DOHH2 (cell line): ENCODE measurements around the gene USP20.
A peak's percentile ranks its signal among the peaks of the same experiment; 100 is the strongest.

Experiments used
- H3F3A ChIP-seq: fragments of 200-600 bp; sonication (generic), shearing (Covaris generic); 2 replicates; pipeline ENCODE4 v1.6.0; 2016; ENCODE audit warnings: antibody characterized with exemption, mild to moderate bottlenecking; ENCODE audit not compliant: control insufficient read depth, insufficient read depth
- H3K27ac ChIP-seq: fragments of 200-600 bp; sonication (generic); 2 replicates; pipeline ENCODE4 v1.5.1; 2014; ENCODE audit warnings: low read depth, mild to moderate bottlenecking, low read length, moderate library complexity
- H3K27me3 ChIP-seq: fragments of 200-600 bp; sonication (generic); 2 replicates; pipeline ENCODE4 v1.6.1; 2014; ENCODE audit warnings: mild to moderate bottlenecking, low read length, mixed read lengths; ENCODE audit not compliant: control insufficient read depth
- H3K36me3 ChIP-seq: fragments of 200-600 bp; sonication (generic); 2 replicates; pipeline ENCODE4 v1.6.1; 2014; ENCODE audit warnings: mild to moderate bottlenecking, low read length, moderate library complexity, mixed read lengths; ENCODE audit not compliant: control insufficient read depth
- H3K4me1 ChIP-seq: fragments of 200-600 bp; sonication (generic); 2 replicates; pipeline ENCODE4 v1.6.1; 2014; ENCODE audit warnings: mild to moderate bottlenecking, low read length, mixed read lengths; ENCODE audit not compliant: control insufficient read depth
- H3K4me2 ChIP-seq: fragments of 200-600 bp; sonication (generic); 2 replicates; pipeline ENCODE4 v1.6.0; 2014; ENCODE audit warnings: mild to moderate bottlenecking, low read length, moderate library complexity
- H3K4me3 ChIP-seq: fragments of 200-600 bp; sonication (generic); 2 replicates; pipeline ENCODE4 v1.5.1; 2014; ENCODE audit warnings: mild to moderate bottlenecking, low read length, mixed read lengths
- H3K79me2 ChIP-seq: fragments of 200-600 bp; sonication (generic); 2 replicates; pipeline ENCODE4 v1.6.1; 2014; ENCODE audit warnings: mild to moderate bottlenecking, low read length, mixed read lengths; ENCODE audit not compliant: control insufficient read depth
- H3K9me2 ChIP-seq: fragments of 200-600 bp; sonication (generic); replicated peaks from 2 replicates; pipeline ENCODE4 v1.6.1; 2014; ENCODE audit warnings: mild to moderate bottlenecking, low read length, mixed read lengths; ENCODE audit not compliant: control insufficient read depth
- H3K9me3 ChIP-seq: fragments of 200-600 bp; sonication (generic); 2 replicates; pipeline ENCODE4 v1.6.1; 2014; ENCODE audit warnings: antibody characterized with exemption, low read length, mixed read lengths; ENCODE audit not compliant: control insufficient read depth, insufficient read depth
- H4K20me1 ChIP-seq: fragments of 200-600 bp; sonication (generic); 2 replicates; pipeline ENCODE4 v1.6.0; 2014; ENCODE audit warnings: low read depth, mild to moderate bottlenecking, antibody characterized with exemption, low read length, moderate library complexity; ENCODE audit not compliant: control insufficient read depth, insufficient read depth
- EZH2phosphoT487 ChIP-seq: fragments of 200-600 bp; sonication (generic); IDR thresholded peaks from 2 replicates; pipeline ENCODE4 v1.6.1; 2017; ENCODE audit warnings: borderline replicate concordance, mild to moderate bottlenecking, antibody characterized with exemption, low read length, moderate library complexity, mixed read lengths
- TF ChIP-seq, protein P1 (sequence below): fragments of 200-600 bp; sonication (generic); IDR thresholded peaks from one replicate; pipeline ENCODE4 v1.5.1; 2014; ENCODE audit warnings: antibody characterized with exemption, mild to moderate bottlenecking, low read depth, low read length; ENCODE audit not compliant: poor library complexity, severe bottlenecking

USP20 gene

GRCh38 chr9:129880654-129881546 lies 45.6 kb downstream of the USP20 start:
- Histone ChIP-seq H3K4me3 (no peak overlapping the region), H3K4me1 (peaks cover 24% of the 10 kb centered on the region), H4K20me1 (no peaks in the 10 kb centered on the region), H3K79me2 (0 out of 2 replicates have a peak, but pooled peaks cover 4% of the 10 kb centered on the region), H3K4me2 (no peak overlapping the region), H3K9me2 (no peaks in the 10 kb centered on the region), H3K27ac (no peak overlapping the region), H3K36me3 (peaks cover 5% of the 10 kb centered on the region; the same call in 1 of the 2 replicates), H3K27me3 (no peaks in the 10 kb centered on the region), H3K9me3 (no peaks in the 10 kb centered on the region), H3F3A (peaks cover 3% of the 10 kb centered on the region; the same call in 1 of the 2 replicates)
- TF ChIP-seq EZH2phosphoT487 = no peak
- TF ChIP-seq, protein P1, sequence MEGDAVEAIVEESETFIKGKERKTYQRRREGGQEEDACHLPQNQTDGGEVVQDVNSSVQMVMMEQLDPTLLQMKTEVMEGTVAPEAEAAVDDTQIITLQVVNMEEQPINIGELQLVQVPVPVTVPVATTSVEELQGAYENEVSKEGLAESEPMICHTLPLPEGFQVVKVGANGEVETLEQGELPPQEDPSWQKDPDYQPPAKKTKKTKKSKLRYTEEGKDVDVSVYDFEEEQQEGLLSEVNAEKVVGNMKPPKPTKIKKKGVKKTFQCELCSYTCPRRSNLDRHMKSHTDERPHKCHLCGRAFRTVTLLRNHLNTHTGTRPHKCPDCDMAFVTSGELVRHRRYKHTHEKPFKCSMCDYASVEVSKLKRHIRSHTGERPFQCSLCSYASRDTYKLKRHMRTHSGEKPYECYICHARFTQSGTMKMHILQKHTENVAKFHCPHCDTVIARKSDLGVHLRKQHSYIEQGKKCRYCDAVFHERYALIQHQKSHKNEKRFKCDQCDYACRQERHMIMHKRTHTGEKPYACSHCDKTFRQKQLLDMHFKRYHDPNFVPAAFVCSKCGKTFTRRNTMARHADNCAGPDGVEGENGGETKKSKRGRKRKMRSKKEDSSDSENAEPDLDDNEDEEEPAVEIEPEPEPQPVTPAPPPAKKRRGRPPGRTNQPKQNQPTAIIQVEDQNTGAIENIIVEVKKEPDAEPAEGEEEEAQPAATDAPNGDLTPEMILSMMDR = no peak

DNA sequence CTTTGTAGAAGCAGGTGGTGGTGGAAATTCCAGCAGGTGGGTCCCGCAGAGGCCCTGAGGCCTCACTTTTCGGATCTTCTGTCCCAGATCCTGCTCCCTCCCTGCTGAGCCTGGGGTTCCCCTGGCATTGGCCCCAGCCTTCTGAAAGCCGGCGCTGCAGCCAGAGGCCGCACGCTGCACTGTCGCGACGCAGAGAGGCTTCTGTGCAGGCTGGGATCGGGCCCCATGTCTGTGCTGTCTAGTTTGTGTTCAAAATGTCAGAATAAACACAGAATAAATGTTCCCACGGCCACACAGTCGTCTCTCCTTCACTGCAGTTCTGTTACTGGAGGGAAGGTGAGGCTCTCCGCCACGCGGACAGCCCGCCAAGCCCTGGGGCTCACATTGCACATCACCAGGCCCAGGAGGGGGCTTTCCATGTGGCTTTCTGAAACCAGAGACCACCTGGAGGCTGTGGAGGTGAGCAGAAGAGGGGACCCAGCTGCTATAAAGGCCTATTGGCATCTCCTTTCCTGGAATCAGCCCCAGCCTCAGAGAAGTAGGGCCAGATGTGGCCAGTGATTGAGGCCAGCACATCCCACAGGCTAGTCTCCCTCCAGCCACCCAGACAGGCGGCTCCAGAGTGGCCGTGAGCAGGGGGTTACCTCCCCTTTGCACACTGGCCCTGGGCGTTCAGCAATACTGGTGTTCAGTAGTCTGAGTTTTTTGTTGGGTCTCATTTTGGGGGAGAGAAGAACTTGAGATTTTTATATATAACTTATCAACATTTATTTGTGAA lies 46.5 kb downstream of the USP20 start:
- Histone ChIP-seq H3K27me3 (peaks cover 4% of the 10 kb centered on the region), H4K20me1 (no peaks in the 10 kb centered on the region), H3K9me3 (no peaks in the 10 kb centered on the region), H3K79me2 (peaks cover 11% of the 10 kb centered on the region), H3K9me2 (no peaks in the 10 kb centered on the region), H3K4me2 (no peak overlapping the region), H3F3A (peaks cover 3% of the 10 kb centered on the region; the same call in 1 of the 2 replicates), H3K27ac (no peak overlapping the region), H3K4me3 (no peak overlapping the region), H3K36me3 (peaks cover 5% of the 10 kb centered on the region; the same call in 1 of the 2 replicates), H3K4me1 (peaks cover 32% of the 10 kb centered on the region)
- TF ChIP-seq EZH2phosphoT487 = no peak
- TF ChIP-seq, protein P1 = no peak

DNA sequence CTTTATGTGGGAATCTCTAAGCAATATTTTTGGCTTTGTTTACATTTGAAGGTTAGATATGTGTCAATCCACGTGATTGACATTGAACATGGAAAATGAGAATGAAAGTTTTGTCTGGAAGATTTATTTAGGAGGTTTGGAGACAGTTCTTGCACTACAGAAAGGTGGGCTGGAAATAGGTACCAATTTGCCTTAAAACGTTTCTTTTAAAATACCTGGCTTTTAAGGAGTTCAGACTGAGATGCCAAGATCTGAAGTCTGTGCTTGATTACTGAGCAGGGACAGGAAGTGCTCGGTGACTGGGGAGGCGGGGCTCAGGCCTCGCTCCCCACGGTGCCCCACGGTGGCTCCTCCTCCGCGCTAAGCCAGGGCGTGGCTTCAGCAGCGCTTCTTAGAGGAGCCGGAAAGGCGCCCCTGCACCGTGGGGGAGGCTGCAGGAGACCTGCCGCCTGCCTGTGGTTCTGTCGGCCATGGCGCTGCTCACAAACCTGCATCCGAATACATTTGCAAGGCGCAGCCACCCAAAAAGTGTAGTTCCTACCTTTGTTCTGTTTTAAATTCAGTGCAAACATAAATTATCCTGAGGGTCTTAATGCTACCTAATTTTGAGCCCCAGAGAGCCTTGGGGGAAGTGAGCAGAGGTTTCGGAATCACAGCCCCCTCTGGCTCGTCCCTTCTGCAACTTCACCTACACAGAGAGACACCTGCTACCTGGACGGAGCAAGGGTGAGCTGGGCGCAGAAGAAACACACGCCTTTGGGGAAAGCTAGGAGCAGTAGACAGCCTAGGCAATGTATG lies 49.2 kb downstream of the USP20 start:
- H3K27ac ChIP-seq = peak overlapping the region; percentile 98
- no peak for TF ChIP-seq EZH2phosphoT487
- TF ChIP-seq, protein P1 = peak; percentile 20
- peaks cover 57% of the 10 kb centered on the region for H3K4me1 ChIP-seq
- H3F3A ChIP-seq = peaks cover 19% of the 10 kb centered on the region
- peak overlapping the region; percentile 72 for H3K4me3 ChIP-seq
- H3K9me2 ChIP-seq = no peaks in the 10 kb centered on the region
- H3K27me3 ChIP-seq = peaks cover 9% of the 10 kb centered on the region
- H4K20me1 ChIP-seq = no peaks in the 10 kb centered on the region
- peaks cover 19% of the 10 kb centered on the region for H3K79me2 ChIP-seq
- H3K4me2 ChIP-seq = peak overlapping the region; percentile 97
- peaks cover 19% of the 10 kb centered on the region for H3K36me3 ChIP-seq
- no peaks in the 10 kb centered on the region for H3K9me3 ChIP-seq
